Mesenchymal stem cell (in vitro differentiated cells and primary cell): ENCODE results near the gene PPIL3. TPM values are rescaled to one million over a fixed set of nuclear protein-coding genes. Genes with fewer than 3 reads are reported as not detected.

Source experiments
- DNase-seq: peaks from one replicate; pipeline ENCODE4 v3.0.0-alpha.2; 2013
- H2AFZ ChIP-seq: one replicate; pipeline ENCODE4 v1.6.1; 2013; ENCODE audit warnings: low read depth, mild to moderate bottlenecking, control low read depth, inconsistent platforms, low read length, moderate library complexity
- H2AK5ac ChIP-seq: 2 replicates; pipeline ENCODE4 v1.6.1; 2013; ENCODE audit warnings: low read length, moderate library complexity, mild to moderate bottlenecking, inconsistent platforms; ENCODE audit not compliant: severe bottlenecking
- H2BK120ac ChIP-seq: one replicate; pipeline ENCODE4 v1.6.1; 2013; ENCODE audit warnings: low read depth, mild to moderate bottlenecking, inconsistent platforms, low read length, moderate library complexity
- H2BK12ac ChIP-seq, 2 experiments: one replicate each; pipeline ENCODE4 v1.6.1; 2013; ENCODE audit warnings: inconsistent platforms in 2 of 2, low read length in 2 of 2, mild to moderate bottlenecking in 2 of 2, moderate library complexity in 2 of 2, control low read depth in 1 of 2
- H2BK15ac ChIP-seq: one replicate; pipeline ENCODE4 v1.6.1; 2013; ENCODE audit warnings: mild to moderate bottlenecking, low read depth, inconsistent platforms; ENCODE audit not compliant: poor library complexity, severe bottlenecking
- H2BK5ac ChIP-seq: 2 replicates; pipeline ENCODE4 v1.6.1; 2013; ENCODE audit warnings: low read depth, mild to moderate bottlenecking, low read length, control low read depth, inconsistent platforms; ENCODE audit not compliant: poor library complexity, severe bottlenecking
- H3K14ac ChIP-seq, 2 experiments: one replicate each; pipeline ENCODE4 v1.6.1; 2013; ENCODE audit warnings: inconsistent platforms in 2 of 2, low read length in 2 of 2, control low read depth in 1 of 2, mild to moderate bottlenecking in 1 of 2, moderate library complexity in 1 of 2
- H3K18ac ChIP-seq, 2 experiments: one replicate each; pipeline ENCODE4 v1.6.1; 2013; ENCODE audit warnings: inconsistent platforms in 2 of 2, low read length in 2 of 2, control low read depth in 1 of 2, low read depth in 1 of 2, mild to moderate bottlenecking in 1 of 2
- H3K23ac ChIP-seq, 2 experiments: one replicate each; pipeline ENCODE4 v1.6.1; 2013; ENCODE audit warnings: inconsistent platforms in 2 of 2, low read length in 2 of 2, mild to moderate bottlenecking in 2 of 2, moderate library complexity in 2 of 2, control low read depth in 1 of 2
- H3K27ac ChIP-seq: 2 replicates; pipeline ENCODE4 v1.5.1; 2013; ENCODE audit warnings: mild to moderate bottlenecking, moderate library complexity, low read length, control low read depth, inconsistent platforms; ENCODE audit not compliant: poor library complexity, severe bottlenecking
- H3K27me3 ChIP-seq, 2 experiments: 2 replicates each; pipeline versions ENCODE4 v1.6.1 to v1.7.0; 2013; ENCODE audit warnings: low read length in 2 of 2, mild to moderate bottlenecking in 2 of 2, moderate library complexity in 2 of 2, control low read depth in 1 of 2, inconsistent platforms in 1 of 2; ENCODE audit not compliant: control insufficient read depth in 1 of 2, insufficient read depth in 1 of 2
- H3K36me3 ChIP-seq, 2 experiments: 2 replicates each; pipeline versions ENCODE4 v1.6.1 to v1.7.0; 2013; ENCODE audit warnings: low read length in 2 of 2, control low read depth in 1 of 2, inconsistent platforms in 1 of 2, low read depth in 1 of 2, mild to moderate bottlenecking in 1 of 2; ENCODE audit not compliant: insufficient read depth in 2 of 2, control insufficient read depth in 1 of 2
- H3K4ac ChIP-seq, 2 experiments: one replicate each; pipeline ENCODE4 v1.6.1; 2013; ENCODE audit warnings: inconsistent platforms in 2 of 2, low read length in 2 of 2, mild to moderate bottlenecking in 2 of 2, moderate library complexity in 2 of 2, control low read depth in 1 of 2, low read depth in 1 of 2
- H3K4me1 ChIP-seq: 2 replicates; pipeline ENCODE4 v1.6.1; 2013; ENCODE audit warnings: low read depth, low read length, control low read depth; ENCODE audit not compliant: control insufficient read depth, insufficient read depth
- H3K4me2 ChIP-seq: 2 replicates; pipeline ENCODE4 v1.6.1; 2013; ENCODE audit warnings: low read length, mild to moderate bottlenecking, inconsistent platforms; ENCODE audit not compliant: poor library complexity, severe bottlenecking
- H3K4me3 ChIP-seq, 2 experiments: 2 replicates each; pipeline versions ENCODE4 v1.5.1 to v1.7.0; 2013; ENCODE audit warnings: low read length in 2 of 2, mild to moderate bottlenecking in 2 of 2, control low read depth in 1 of 2, low read depth in 1 of 2; ENCODE audit not compliant: insufficient read depth in 1 of 2
- H3K79me1 ChIP-seq: replicated peaks from 2 replicates; pipeline ENCODE4 v1.6.1; 2013; ENCODE audit warnings: mild to moderate bottlenecking, control low read depth, low read length, inconsistent platforms; ENCODE audit not compliant: poor library complexity, severe bottlenecking
- H3K9ac ChIP-seq: 2 replicates; pipeline ENCODE4 v1.7.0; 2013; ENCODE audit warnings: mild to moderate bottlenecking, low read length, moderate library complexity
- H3K9me3 ChIP-seq: 2 replicates; pipeline ENCODE4 v1.7.0; 2013; ENCODE audit warnings: mild to moderate bottlenecking, low read length; ENCODE audit not compliant: control insufficient read depth
- H4K8ac ChIP-seq: one replicate; pipeline ENCODE4 v1.6.1; 2013; ENCODE audit warnings: inconsistent platforms, mild to moderate bottlenecking, low read length, moderate library complexity
- H4K91ac ChIP-seq: one replicate; pipeline ENCODE4 v1.6.1; 2013; ENCODE audit warnings: mild to moderate bottlenecking, low read length, inconsistent platforms
- WGBS: methylation state at CpG from one replicate; pipeline ENCODE4 v1.1.7; 2013; ENCODE audit warnings: mixed read lengths; 5-methylcytosine and 5-hydroxymethylcytosine counted together
- polyA plus RNA-seq, 2 experiments: library from polyadenylated mRNA; stranded (reverse); fragments of 200-250 nt; gene quantifications; one replicate each; pipeline ENCODE4 v1.2.3, GENCODE V29; 2013

The PPIL3 gene
- 36.7 TPM for polyA plus RNA-seq (2013, experiment 1 of 2)
- 31.4 TPM for polyA plus RNA-seq (2013, experiment 2 of 2)

GRCh38 chr2:200888704-200889625 is at the start of gene PPIL3, which contains the start of gene NIF3L1:
Gene PPIL3 (minus strand): TSS chr2:200889077. CDS start chr2:200887615, 1,462 bp downstream.
Gene NIF3L1 (plus strand): TSS chr2:200889371. CDS start chr2:200891944, 2,573 bp downstream.
- H2AK5ac ChIP-seq, result peak within 1 kb of the TSS; percentile 35
- peaks cover 23% of the 10 kb centered on the region for H3K79me1 ChIP-seq
- H3K36me3 ChIP-seq, result peaks cover 13 to 25% of the 10 kb centered on the region in 2 experiments
- peak within 1 kb of the TSS; percentile 96 for H3K27ac ChIP-seq
- H4K8ac ChIP-seq, result peak within 1 kb of the TSS; percentile 99
- H3K9me3 ChIP-seq, result no peaks in the 10 kb centered on the region
- peak; percentile 99 for DNase-seq
- peak within 1 kb of the TSS; percentile 71 for H2BK5ac ChIP-seq
- peak within 1 kb of the TSS; percentile 9 to 81 for H3K14ac ChIP-seq
- peak within 1 kb of the TSS; percentile 99 for H3K9ac ChIP-seq
- peak within 1 kb of the TSS; percentile 88 to 98 for H3K4me3 ChIP-seq
- 1% methylated on average over 47 of the region's 50 CpGs for WGBS
- no peak within 1 kb of the TSS for H2BK15ac ChIP-seq
- H3K4ac ChIP-seq, result peak within 1 kb of the TSS in 1 of 2 experiments; percentile 90
- no peak within 1 kb of the TSS for H3K23ac ChIP-seq
- H2BK12ac ChIP-seq, result no peak within 1 kb of the TSS
- H2AFZ ChIP-seq, result peak within 1 kb of the TSS; percentile 98
- peaks cover 10% of the 10 kb centered on the region for H3K4me1 ChIP-seq
- peak within 1 kb of the TSS; percentile 79 to 90 for H3K18ac ChIP-seq
- peak within 1 kb of the TSS; percentile 34 for H2BK120ac ChIP-seq
- H3K4me2 ChIP-seq, result peak within 1 kb of the TSS; percentile 82
- peak within 1 kb of the TSS; percentile 75 for H4K91ac ChIP-seq
- no peaks in the 10 kb centered on the region for H3K27me3 ChIP-seq

GRCh38 chr2:200930947-200931626 is 42.2 kb upstream of the PPIL3 start:
- no peak overlapping the region for H3K9ac ChIP-seq
- H2BK15ac ChIP-seq, result no peak overlapping the region
- H4K91ac ChIP-seq, result no peak overlapping the region
- H3K23ac ChIP-seq, result no peak overlapping the region
- no peak overlapping the region for H2AK5ac ChIP-seq
- no peaks in the 10 kb centered on the region for H3K4me1 ChIP-seq
- no peak overlapping the region for H2BK12ac ChIP-seq
- no peak overlapping the region for H2BK5ac ChIP-seq
- no peak overlapping the region for H3K27ac ChIP-seq
- H3K79me1 ChIP-seq, result peaks cover 2% of the 10 kb centered on the region
- no peak overlapping the region for H2AFZ ChIP-seq
- no peak for DNase-seq
- no peak overlapping the region for H3K4me3 ChIP-seq
- H2BK120ac ChIP-seq, result no peak overlapping the region
- H3K27me3 ChIP-seq, result no peaks in the 10 kb centered on the region
- no peak overlapping the region for H3K14ac ChIP-seq
- H3K4me2 ChIP-seq, result no peak overlapping the region
- no peak overlapping the region for H3K18ac ChIP-seq
- no peaks in the 10 kb centered on the region for H3K9me3 ChIP-seq
- H4K8ac ChIP-seq, result no peak overlapping the region
- WGBS, result 100% methylated on average over 2 of the region's 3 CpGs
- peaks cover 11 to 66% of the 10 kb centered on the region in 2 experiments for H3K36me3 ChIP-seq
- H3K4ac ChIP-seq, result no peak overlapping the region

- no peak overlapping the region for H3K23ac ChIP-seq
- no peak overlapping the region for H3K9ac ChIP-seq
Observed at GRCh38 chr2:200929334-200930249, 40.7 kb upstream of the PPIL3 start.

More at GRCh38 chr2:200929334-200930249, 40.7 kb upstream of the PPIL3 start:
- Histone ChIP-seq H3K18ac (no peak overlapping the region), H4K91ac (no peak overlapping the region), H3K27ac (no peak overlapping the region), H2BK120ac (no peak overlapping the region), H3K9me3 (no peaks in the 10 kb centered on the region), H2BK15ac (no peak overlapping the region), H4K8ac (no peak overlapping the region), H3K4me3 (no peak overlapping the region), H2BK5ac (no peak overlapping the region), H3K14ac (no peak overlapping the region), H2BK12ac (no peak overlapping the region), H3K4me1 (no peaks in the 10 kb centered on the region), H3K4ac (no peak overlapping the region), H3K36me3 (peaks cover 11 to 62% of the 10 kb centered on the region in 2 experiments), H2AK5ac (no peak overlapping the region), H3K27me3 (no peaks in the 10 kb centered on the region), H2AFZ (no peak overlapping the region), H3K79me1 (peaks cover 2% of the 10 kb centered on the region), H3K4me2 (no peak overlapping the region)
- peak; percentile 8 for DNase-seq
- WGBS, result 28% methylated on average over 1 of the region's 2 CpGs
